Adrenal gland (tissue), 12 donors: ENCODE measurements around the gene VAMP2. TPM values are rescaled to one million over a fixed set of nuclear protein-coding genes. Genes with fewer than 3 reads are reported as not detected.

ENCODE experiments used
- DNase-seq, 7 donors: peaks; one replicate each; pipeline ENCODE4 v3.0.0-alpha.2; 2019 to 2020
- H3K27ac ChIP-seq, 5 donors: fragments of 200-600 bp; sonication (generic) in 4 of 5; 1 replicate in 3 of 5; 2 replicates in 2 of 5; pipeline versions ENCODE4 v1.5.1 to v1.8.0; 2016 to 2020; ENCODE audit warnings: mild to moderate bottlenecking in 1 of 5
- H3K27me3 ChIP-seq: fragments of 200-600 bp; 2 replicates; pipeline ENCODE4 v1.8.0; 2021
- H3K36me3 ChIP-seq, 2 donors: fragments of 200-600 bp; replicated peaks in 1 of 2; 1 replicate in 1 of 2; 2 replicates in 1 of 2; pipeline versions ENCODE4 v1.5.1 to v1.8.0; 2018 to 2022
- H3K4me1 ChIP-seq, 2 donors: fragments of 200-600 bp; replicated peaks in 1 of 2; 1 replicate in 1 of 2; 2 replicates in 1 of 2; pipeline versions ENCODE4 v1.5.1 to v1.8.0; 2018 to 2021
- H3K4me3 ChIP-seq, 4 donors: fragments of 200-600 bp; sonication (generic) in 3 of 4; one replicate each; pipeline ENCODE4 v1.5.1; 2016 to 2018
- H3K9me3 ChIP-seq, 3 donors: fragments of 200-600 bp; sonication (generic) in 1 of 3; replicated peaks in 1 of 3; 1 replicate in 2 of 3; 2 replicates in 1 of 3; pipeline versions ENCODE4 v1.5.1 to v1.8.0; 2016 to 2021
- CTCF ChIP-seq, 6 experiments: fragments of 450-650 bp in 4 of 6; fragments of 200-600 bp in 2 of 6; sonication (generic) in 1 of 6; IDR thresholded peaks; 1 replicate in 5 of 6; 2 replicates in 1 of 6; pipeline versions ENCODE4 v1.5.1 to v1.8.0; 2016 to 2021; ENCODE audit warnings: antibody characterized with exemption in 6 of 6, mild to moderate bottlenecking in 2 of 6, moderate library complexity in 1 of 6
- POLR2A ChIP-seq, 2 donors: fragments of 450-650 bp; IDR thresholded peaks; one replicate each; pipeline ENCODE4 v1.6.1; 2017; ENCODE audit warnings: antibody characterized with exemption in 2 of 2, mild to moderate bottlenecking in 2 of 2, moderate library complexity in 1 of 2
- WGBS, 4 donors: extraction: QIAGEN DNeasy Blood & Tissue Kit in 2 of 4; methylation state at CpG; one replicate each; pipeline versions ENCODE4 v1.1.5 to v1.1.7; 2013 to 2017; 5-methylcytosine and 5-hydroxymethylcytosine counted together
- intact Hi-C, 2 donors: fragments of 100-400 bp; cut with DNase I; formaldehyde crosslinking; loops; one replicate each; pipeline versions ENCODE4 v1.14.1 to v1.15.0; 2022 to 2023
- polyA plus RNA-seq, 3 donors: library from polyadenylated mRNA; stranded (reverse); fragments of 200-250 nt in 2 of 3; fragments of 350-450 nt in 1 of 3; fragmentation: Illumina TruSeq in 1 of 3; extraction: RNeasy Lipid Tissue Mini Kit (QIAGEN cat#74804) in 1 of 3; gene quantifications; one replicate each; pipeline ENCODE4 v1.2.3, GENCODE V29; 2013 to 2014
- total RNA-seq, 9 donors: library from RNA; depleted of rRNA in 4 of 9; stranded (reverse); fragments of >200 nt in 4 of 9; fragments of 120-200 nt in 1 of 9; fragmentation: NEBNext Ultra II Directional in 1 of 9; extraction: Animal tissue kit (Norgen Biotek cat#: 25700) in 1 of 9; gene quantifications; one replicate each; pipeline versions ENCODE4 v1.1.0 to v1.2.4, GENCODE V29; 2013 to 2023
- donor health status: healthy with polysubstance abuse.
- donor health status: Bipolar disorder and iron deficiency.
- donor health status: DM: yes; HTN: yes; CAD: no.
- donor health status: DM: no; HTN: no; CAD: no.
- donor health status: DM: no; HTN: no; CAD: no.
- donor health status: DM: yes; HTN: yes; CAD: no.

The VAMP2 gene
- total and polyA plus RNA-seq, 12 donors = 18.8 to 206 (median 73.5) TPM

DNA sequence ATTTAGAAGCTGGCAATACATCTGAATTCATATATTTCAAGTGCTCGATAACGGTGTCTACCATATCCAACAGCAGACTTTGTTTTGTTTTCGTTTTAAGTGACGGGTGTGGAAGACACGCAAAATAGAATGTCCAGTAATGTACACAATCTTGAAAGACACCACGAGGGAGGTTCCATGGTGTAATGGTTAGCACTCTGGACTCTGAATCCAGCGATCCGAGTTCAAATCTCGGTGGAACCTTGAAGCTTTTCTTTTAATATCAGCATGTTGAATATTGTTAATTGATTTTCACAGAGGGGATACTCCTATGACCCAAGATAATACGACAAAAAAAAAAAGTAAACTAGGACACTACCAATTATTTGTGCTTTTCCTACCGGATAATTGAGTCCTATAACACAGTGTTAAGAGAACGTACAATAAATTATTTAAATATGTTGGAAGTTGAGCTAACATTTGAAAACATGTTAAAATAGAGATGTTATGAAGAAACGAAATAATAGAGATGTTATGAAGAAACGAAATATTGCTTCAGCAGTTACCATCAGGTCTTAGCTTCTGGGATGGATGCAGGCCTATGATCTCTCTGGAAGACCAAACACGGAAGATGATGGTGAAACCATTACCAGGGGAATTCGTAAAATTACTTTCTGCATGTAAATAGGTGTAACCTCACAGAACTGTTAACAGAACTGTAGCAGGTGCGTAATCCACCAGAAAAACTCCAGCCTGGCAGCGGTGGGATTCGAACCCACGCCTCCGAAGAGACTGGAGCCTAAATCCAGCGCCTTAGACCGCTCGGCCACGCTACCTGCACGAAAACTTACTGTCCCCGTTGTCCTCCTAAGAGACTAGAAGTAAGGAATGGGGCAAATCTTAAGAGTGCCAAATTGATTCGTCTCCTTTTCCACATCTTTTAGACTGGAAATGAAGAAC lies 42.9 kb downstream of the VAMP2 start:
- WGBS, 4 donors = 0 to 2% (median 1%) methylated on average over 26 to 28 of the region's 28 CpGs
- peak overlapping the region in 2 of 4 donors; percentile 17 to 61 for H3K4me3 ChIP-seq
- TF ChIP-seq CTCF (IDR thresholded peaks at IDR 0.05) = no peak
- no peak for TF ChIP-seq POLR2A (IDR thresholded peaks at IDR 0.05)
- peaks cover 38 to 57% of the 10 kb centered on the region in 2 donors for H3K4me1 ChIP-seq
- peak; percentile 73 to 95 (median 85) for DNase-seq
- no peaks in the 10 kb centered on the region for H3K36me3 ChIP-seq
- peaks cover 25% of the 10 kb centered on the region for H3K27me3 ChIP-seq
- intact Hi-C loops = loop anchor here in 1 of 2 donors (10.0 kb wide), 1 partner anchor 65 kb away; no protein-coding TSS in a partner anchor
- no peaks in the 10 kb centered on the region for H3K9me3 ChIP-seq
- H3K27ac ChIP-seq = peak overlapping the region in 4 of 5 donors; percentile 49 to 91 (median 73)

- Histone ChIP-seq H3K4me1 (peaks cover 36 to 48% of the 10 kb centered on the region in 2 donors), H3K27me3 (peaks cover 21% of the 10 kb centered on the region), H3K36me3 (no peaks in the 10 kb centered on the region), H3K4me3 (peak overlapping the region in 3 of 4 donors; percentile 5 to 61 (median 17)), H3K27ac (peak overlapping the region in 4 of 5 donors; percentile 49 to 91 (median 73)), H3K9me3 (no peaks in the 10 kb centered on the region)
- peak; percentile 86 to 96 (median 90) for DNase-seq
- TF ChIP-seq CTCF (IDR thresholded peaks at IDR 0.05) (peak; percentile 73 to 90 (median 82)), POLR2A (IDR thresholded peaks at IDR 0.05) (no peak)
- intact Hi-C loops = no loop called here
- 0 to 1% (median 0%) methylated on average over 18 to 38 of the region's 38 CpGs for WGBS, 4 donors
Observed at GRCh38 chr17:8118769-8119580, 43.8 kb downstream of the VAMP2 start.

GRCh38 chr17:8117980-8118768 lies 44.6 kb downstream of the VAMP2 start, which contains the start of gene ALOXE3:
TSS of gene ALOXE3 (minus strand) at chr17:8118514. CDS start at chr17:8117990, 524 bp downstream.
- H3K36me3 ChIP-seq = no peaks in the 10 kb centered on the region
- TF ChIP-seq CTCF (IDR thresholded peaks at IDR 0.05) (no peak), POLR2A (IDR thresholded peaks at IDR 0.05) (peak in 1 of 2 donors; percentile 4)
- 1 to 5% (median 2%) methylated on average over 14 to 33 of the region's 33 CpGs for WGBS, 4 donors
- intact Hi-C loops = no loop called here
- peak in 6 of 7 donors; percentile 53 to 75 (median 66) for DNase-seq
- peak within 1 kb of the TSS in 3 of 4 donors; percentile 5 to 61 (median 17) for H3K4me3 ChIP-seq
- peaks cover 29 to 40% of the 10 kb centered on the region in 2 donors for H3K4me1 ChIP-seq
- H3K27ac ChIP-seq = peak within 1 kb of the TSS in 4 of 5 donors; percentile 49 to 91 (median 73)
- H3K27me3 ChIP-seq = peaks cover 22% of the 10 kb centered on the region
- no peaks in the 10 kb centered on the region for H3K9me3 ChIP-seq
